ENCODE results near the gene RABGGTA.
A peak's percentile ranks its signal among the peaks of the same experiment; 100 is the strongest.

The RABGGTA gene, protein sequence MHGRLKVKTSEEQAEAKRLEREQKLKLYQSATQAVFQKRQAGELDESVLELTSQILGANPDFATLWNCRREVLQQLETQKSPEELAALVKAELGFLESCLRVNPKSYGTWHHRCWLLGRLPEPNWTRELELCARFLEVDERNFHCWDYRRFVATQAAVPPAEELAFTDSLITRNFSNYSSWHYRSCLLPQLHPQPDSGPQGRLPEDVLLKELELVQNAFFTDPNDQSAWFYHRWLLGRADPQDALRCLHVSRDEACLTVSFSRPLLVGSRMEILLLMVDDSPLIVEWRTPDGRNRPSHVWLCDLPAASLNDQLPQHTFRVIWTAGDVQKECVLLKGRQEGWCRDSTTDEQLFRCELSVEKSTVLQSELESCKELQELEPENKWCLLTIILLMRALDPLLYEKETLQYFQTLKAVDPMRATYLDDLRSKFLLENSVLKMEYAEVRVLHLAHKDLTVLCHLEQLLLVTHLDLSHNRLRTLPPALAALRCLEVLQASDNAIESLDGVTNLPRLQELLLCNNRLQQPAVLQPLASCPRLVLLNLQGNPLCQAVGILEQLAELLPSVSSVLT

DNA sequence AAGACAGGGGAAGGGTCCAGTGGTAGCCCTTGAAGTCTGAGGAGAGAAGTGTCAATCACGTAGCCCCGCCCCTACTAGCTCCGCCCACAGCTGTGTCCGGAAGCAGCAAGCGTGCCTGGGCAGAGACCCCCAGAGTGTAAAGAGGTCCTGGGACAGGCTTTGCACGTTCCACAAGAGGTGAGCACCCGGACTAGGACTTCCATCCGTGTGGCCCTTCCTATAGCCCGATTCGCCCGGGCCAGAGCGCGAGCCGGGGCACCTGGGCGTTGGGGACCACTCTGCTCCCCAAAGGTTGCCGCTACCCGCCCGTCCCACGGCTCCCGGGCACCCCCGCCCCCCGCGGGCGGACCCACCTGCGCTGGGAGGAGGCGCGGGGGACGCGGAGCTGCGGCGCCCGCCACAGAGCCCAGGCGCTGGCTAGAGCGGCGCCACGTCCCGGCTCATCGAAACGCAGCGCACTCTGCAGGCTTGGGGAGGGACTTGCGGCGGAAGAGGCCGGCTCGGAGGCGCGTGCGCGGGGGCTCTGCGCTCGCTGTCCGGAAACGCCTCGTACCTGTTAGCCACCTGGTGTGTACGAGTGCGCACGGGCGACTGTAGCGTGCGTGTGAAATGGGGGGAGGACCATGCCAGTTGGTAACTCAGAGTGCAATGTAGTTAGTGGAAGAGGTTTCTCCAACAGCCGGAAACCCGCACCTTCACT, at the start of gene RABGGTA:
TSS of gene RABGGTA (minus strand) at position 464 of the 700 bp plus-strand sequence. CDS start 482 bp downstream, outside the sequence.
- DNase-seq (ENCODE audit: low read depth, low spot score), result peak; percentile 57

GRCh38 chr14:24317141-24317928, 45.9 kb upstream of the RABGGTA start:
- no peak for DNase-seq (ENCODE audit: low read depth, low spot score)

DNA sequence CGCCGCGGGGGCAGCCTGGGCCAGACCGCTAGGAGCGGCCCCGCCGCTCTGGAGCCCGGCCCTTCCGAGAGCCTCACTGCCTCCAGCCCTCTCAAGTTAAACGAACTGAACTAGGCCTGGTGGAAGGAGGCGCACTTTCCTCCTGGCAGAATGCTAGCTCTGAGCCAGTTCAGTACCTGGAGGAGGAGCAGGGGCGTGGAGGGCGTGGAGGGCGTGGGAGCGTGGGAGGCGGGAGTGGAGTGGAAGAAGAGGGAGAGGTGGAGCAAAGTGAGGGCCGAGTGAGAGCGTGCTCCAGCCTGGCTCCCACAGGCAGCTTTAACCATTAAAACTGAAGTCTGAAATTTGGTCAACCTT, 45.2 kb upstream of the RABGGTA start:
- no peak for DNase-seq (ENCODE audit: low read depth, low spot score)

DNA sequence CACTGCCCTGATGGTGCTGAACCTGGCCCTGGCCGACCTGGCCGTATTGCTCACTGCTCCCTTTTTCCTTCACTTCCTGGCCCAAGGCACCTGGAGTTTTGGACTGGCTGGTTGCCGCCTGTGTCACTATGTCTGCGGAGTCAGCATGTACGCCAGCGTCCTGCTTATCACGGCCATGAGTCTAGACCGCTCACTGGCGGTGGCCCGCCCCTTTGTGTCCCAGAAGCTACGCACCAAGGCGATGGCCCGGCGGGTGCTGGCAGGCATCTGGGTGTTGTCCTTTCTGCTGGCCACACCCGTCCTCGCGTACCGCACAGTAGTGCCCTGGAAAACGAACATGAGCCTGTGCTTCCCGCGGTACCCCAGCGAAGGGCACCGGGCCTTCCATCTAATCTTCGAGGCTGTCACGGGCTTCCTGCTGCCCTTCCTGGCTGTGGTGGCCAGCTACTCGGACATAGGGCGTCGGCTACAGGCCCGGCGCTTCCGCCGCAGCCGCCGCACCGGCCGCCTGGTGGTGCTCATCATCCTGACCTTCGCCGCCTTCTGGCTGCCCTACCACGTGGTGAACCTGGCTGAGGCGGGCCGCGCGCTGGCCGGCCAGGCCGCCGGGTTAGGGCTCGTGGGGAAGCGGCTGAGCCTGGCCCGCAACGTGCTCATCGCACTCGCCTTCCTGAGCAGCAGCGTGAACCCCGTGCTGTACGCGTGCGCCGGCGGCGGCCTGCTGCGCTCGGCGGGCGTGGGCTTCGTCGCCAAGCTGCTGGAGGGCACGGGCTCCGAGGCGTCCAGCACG, 44.6 kb upstream of the RABGGTA start:
- DNase-seq (ENCODE audit: low read depth, low spot score), result no peak

GRCh38 chr14:24315243-24315806, 43.9 kb upstream of the RABGGTA start:
- no peak for DNase-seq (ENCODE audit: low read depth, low spot score)

GRCh38 chr14:24314377-24315193, 43.2 kb upstream of the RABGGTA start:
- DNase-seq (ENCODE audit: low read depth, low spot score), result no peak

DNA sequence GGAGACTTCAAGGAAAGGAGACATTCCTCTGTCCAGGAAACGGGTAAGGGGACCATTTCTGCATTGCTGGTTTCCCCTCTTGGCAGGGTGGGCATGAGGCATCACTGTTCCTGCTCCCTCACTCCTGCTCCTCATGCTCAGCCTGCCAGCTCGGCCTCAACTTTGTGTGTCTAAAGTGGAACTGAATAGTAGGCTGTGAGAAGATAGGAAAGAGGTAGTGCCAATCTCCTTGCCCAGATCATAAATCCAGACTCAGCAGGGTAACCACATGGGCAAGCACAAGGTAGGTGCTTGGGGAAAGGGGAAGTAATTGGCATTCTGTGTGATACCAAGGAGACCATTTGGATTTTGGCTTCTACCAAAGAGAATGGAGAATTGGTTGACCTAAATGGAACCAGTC, 42.5 kb upstream of the RABGGTA start:
- no peak for DNase-seq (ENCODE audit: low read depth, low spot score)

GRCh38 chr14:24312736-24313507, 41.5 kb upstream of the RABGGTA start:
- DNase-seq (ENCODE audit: low read depth, low spot score), result no peak

DNA sequence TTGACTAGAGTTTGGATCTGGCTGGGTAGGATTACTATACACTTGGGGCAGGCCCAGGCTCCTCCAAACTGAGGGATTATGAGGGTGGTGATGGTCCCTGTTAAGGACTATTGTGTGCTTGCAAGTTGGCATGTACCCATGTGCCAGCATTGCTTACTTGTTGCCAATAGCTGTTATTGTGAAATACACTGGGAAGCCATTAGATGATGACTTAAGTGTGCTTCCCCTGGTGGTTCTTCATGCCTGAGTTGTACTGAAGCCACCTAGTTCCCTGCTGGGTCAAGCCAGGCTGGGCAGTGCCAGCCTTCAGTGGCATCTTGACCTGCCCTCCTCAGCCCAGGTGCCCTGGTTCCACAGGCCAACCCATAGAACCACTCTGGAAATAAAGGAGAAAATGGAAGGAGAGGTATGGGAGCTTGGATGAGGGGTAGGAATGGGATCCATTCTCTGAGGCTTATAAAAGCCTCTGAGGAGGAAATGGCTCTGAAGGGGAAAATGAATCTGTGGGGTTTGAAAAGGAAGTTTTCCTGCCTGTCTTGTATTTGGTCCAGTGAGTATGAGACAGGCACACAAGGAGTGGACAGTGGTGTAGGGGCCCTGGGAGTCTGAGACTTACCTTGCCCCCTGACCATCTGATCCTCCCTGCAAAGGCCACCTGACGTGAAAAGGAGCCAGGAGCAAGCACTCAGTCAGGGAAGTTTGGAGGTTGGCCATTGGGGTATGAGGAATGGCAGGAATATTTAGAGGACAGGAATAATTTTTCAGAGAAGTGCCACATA, 40.6 kb upstream of the RABGGTA start:
- DNase-seq (ENCODE audit: low read depth, low spot score), result no peak

GRCh38 chr14:24310646-24311604, 39.5 kb upstream of the RABGGTA start, which contains the start of gene LTB4R:
Gene LTB4R, plus strand, starts transcription at chr14:24311502. Its CDS starts 4,150 bp downstream, at chr14:24315652.
- DNase-seq (ENCODE audit: low read depth, low spot score), result peak; percentile 13

GRCh38 chr14:24310265-24310645, 38.9 kb upstream of the RABGGTA start:
- no peak for DNase-seq (ENCODE audit: low read depth, low spot score)

GRCh38 chr14:24309538-24310264, 38.3 kb upstream of the RABGGTA start, which contains the start of gene LTB4R2:
Gene LTB4R2, plus strand, starts transcription at chr14:24310140. Its CDS starts 525 bp downstream, at chr14:24310665.
- DNase-seq (ENCODE audit: low read depth, low spot score), result no peak

GRCh38 chr14:24308342-24309124, 37.1 kb upstream of the RABGGTA start:
- DNase-seq (ENCODE audit: low read depth, low spot score), result no peak

GRCh38 chr14:24307575-24308341, 36.4 kb upstream of the RABGGTA start, which contains the start of gene CIDEB:
Gene CIDEB, minus strand, starts transcription at chr14:24307977. Its CDS starts 119 bp downstream, at chr14:24307858.
- DNase-seq (ENCODE audit: low read depth, low spot score), result no peak

Data from smooth muscle cell of the brain vasculature (primary cell).